Uterus (tissue), 2 donors: Measurements from ENCODE around the gene LPXN.

Source experiments
- CTCF ChIP-seq, 4 experiments: fragments of 200-600 bp in 2 of 4; fragments of 450-650 bp in 2 of 4; sonication (generic) in 2 of 4; IDR thresholded peaks; one replicate each; pipeline ENCODE4 v1.5.1; 2016 to 2019; ENCODE audit warnings: antibody characterized with exemption in 4 of 4, mild to moderate bottlenecking in 2 of 4, moderate library complexity in 1 of 4
- POLR2A ChIP-seq, 2 donors: fragments of 450-650 bp; IDR thresholded peaks; one replicate each; pipeline ENCODE4 v1.6.1; 2016; ENCODE audit warnings: antibody characterized with exemption in 2 of 2, mild to moderate bottlenecking in 1 of 2, moderate library complexity in 1 of 2

- no peak for TF ChIP-seq CTCF (IDR thresholded peaks at IDR 0.05)
- TF ChIP-seq POLR2A (IDR thresholded peaks at IDR 0.05), result no peak
Measured at GRCh38 chr11:58493676-58494075, 82.0 kb downstream of the LPXN start.
